ENCODE data around the gene NOB1.
"Not testable (repeated sequence)": the region's sequence is repeated elsewhere in the genome, so short reads cannot be mapped to it uniquely, and the experiment has no call there.

Gene NOB1

GRCh38 chr16:69754469-69755310 lies at the start of gene NOB1:
Gene NOB1 (minus strand): TSS chr16:69754926. CDS start chr16:69754910, 16 bp downstream.
- peak; percentile 98 for DNase-seq

- no peak for DNase-seq
These were observed 49.6 kb upstream of the NOB1 start for GRCh38 chr16:69804297-69804696.

- no peak for DNase-seq
These were observed 44.9 kb upstream of the NOB1 start for GRCh38 chr16:69799611-69800031.

DNA sequence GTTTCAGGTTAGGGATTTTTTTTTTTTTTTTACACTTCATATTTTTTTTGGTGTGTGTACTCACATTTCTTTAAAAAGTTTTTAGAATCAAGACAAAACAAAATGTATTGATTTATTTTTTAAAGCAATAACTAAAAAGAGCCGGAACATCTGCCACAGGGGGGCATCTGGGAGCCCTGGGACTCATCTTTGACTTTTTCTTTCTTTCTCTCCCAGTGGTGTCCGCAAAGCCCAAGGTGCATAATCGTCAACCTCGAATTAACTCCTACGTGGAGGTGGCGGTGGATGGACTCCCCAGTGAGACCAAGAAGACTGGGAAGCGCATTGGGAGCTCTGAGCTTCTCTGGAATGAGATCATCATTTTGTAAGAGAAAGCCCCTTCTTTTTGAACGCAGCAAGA lies 43.7 kb upstream of the NOB1 start:
- peak; percentile 38 for DNase-seq

DNA sequence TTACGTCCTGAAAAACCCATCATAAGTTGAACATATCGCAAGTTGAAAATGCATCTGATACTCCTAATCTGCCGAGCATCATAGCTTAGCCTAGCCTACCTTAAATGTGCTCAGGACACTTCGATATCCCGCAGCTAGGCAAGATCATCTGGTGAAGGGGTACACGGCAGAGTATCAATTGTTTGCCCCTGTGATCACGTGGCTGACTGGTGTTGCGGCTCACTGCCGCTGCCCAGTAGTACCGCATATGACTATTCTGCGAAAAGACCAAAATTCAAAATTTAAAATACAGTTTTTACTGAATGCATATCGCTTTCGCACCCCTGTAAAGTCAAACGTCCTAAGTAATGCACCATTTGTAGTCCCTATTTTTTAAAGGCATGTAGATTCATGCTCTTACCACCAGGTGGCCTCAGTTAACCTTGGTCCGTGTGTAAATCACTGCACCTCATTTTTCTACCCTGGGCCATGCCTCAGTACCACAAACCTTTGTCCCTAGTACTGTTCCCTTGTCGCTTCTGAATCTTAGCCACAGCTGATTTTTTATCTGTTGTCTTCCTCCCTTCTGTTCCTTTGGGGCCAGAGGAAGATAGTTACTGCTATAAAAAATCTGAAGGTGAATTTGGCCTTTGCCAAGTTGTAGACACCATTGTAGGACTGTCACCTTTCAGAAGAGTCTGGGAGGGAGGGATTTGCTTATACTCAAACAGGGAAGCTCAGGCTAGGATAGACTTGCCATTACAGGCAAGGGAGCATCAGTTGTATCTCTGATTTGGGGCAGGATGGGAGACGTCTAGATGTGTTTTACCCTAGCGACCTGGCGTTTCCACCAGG lies 41.8 kb upstream of the NOB1 start:
- DNase-seq = peak; percentile 83

DNA sequence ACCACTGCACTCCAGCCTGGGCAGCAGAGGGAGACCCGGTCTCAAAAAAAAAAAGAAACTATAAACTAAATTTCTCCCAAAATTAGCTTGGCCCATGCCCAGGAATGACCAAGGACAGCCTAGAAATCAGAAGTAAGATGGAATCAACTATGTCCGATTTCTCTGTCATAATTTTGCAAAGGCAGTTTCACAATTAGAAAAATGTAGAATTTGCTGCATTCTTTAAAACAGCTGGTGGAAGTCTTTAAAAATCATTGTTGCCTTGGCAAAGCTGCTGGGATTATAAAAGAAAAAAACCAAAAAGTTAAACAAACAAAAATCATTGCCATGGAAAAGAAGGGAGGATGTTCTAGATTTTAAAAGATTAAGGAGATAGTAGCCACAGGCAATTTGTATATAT lies 39.8 kb upstream of the NOB1 start:
- no peak for DNase-seq

DNA sequence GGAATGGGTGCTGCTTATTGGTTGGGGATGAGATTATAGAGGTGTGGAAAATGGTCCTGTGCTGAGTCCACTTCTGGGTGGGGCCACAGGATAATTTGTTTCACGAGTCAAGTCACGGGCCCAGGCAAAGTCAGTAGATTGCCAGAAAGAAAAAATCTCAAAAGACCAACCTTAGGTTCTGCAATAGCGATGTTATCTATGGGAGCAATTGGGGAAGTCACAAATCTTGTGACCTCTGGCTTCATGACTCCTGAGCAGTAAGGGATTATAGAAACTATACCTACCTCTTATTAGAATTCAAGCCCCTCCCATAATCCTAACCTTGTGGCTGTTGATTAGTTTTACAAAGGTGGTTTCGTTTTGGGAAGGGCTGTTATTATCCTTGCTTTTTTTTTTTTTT lies 38.8 kb upstream of the NOB1 start:
- no peak for DNase-seq

GRCh38 chr16:69791391-69791847 lies 36.7 kb upstream of the NOB1 start:
- not testable (repeated sequence) for DNase-seq

DNA sequence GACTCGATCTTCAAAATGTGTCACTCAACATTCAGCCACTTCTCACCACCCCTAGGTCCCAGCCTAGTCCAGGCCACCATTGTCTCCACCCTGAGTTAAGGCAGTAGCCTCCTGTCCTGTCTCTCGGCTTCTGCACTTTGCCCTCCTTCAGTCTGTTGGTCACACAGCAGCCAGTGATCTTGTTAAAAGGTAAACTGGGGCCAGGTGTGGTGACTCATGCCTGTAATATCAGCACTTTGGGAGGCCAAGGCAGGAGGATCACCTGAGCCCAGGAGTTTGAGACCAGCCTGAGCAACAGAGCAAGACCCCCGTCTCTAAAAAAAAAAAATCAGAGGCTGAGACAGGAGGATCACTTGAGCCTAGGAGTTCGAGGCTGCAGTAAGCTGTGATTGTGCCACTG lies 33.2 kb upstream of the NOB1 start:
- DNase-seq = no peak

- no peak for DNase-seq
These were observed 29.9 kb upstream of the NOB1 start for GRCh38 chr16:69784586-69784985.

- DNase-seq = no peak
These were observed 26.4 kb upstream of the NOB1 start for GRCh38 chr16:69781118-69781517.

DNA sequence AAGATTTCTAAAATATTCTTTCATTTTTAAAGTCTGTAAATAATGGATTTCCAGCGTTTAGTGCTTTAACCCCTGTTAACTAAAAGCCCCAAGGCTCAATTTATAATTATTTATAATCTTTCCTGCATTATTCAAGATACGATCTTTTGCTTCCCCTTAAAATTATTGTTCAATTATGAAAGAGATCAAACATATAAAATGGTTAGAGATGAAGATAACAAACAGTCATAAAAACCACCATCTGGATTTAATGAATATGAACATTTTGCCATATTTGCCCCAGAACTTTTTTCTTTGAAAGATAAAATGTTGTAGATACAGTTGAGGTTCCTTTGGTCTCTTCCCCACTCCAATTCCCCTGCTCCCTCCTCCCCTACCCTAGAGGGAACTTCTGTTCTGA lies 25.0 kb upstream of the NOB1 start:
- DNase-seq = no peak

GRCh38 chr16:69775563-69775962 lies 20.8 kb upstream of the NOB1 start:
- no peak for DNase-seq

DNA sequence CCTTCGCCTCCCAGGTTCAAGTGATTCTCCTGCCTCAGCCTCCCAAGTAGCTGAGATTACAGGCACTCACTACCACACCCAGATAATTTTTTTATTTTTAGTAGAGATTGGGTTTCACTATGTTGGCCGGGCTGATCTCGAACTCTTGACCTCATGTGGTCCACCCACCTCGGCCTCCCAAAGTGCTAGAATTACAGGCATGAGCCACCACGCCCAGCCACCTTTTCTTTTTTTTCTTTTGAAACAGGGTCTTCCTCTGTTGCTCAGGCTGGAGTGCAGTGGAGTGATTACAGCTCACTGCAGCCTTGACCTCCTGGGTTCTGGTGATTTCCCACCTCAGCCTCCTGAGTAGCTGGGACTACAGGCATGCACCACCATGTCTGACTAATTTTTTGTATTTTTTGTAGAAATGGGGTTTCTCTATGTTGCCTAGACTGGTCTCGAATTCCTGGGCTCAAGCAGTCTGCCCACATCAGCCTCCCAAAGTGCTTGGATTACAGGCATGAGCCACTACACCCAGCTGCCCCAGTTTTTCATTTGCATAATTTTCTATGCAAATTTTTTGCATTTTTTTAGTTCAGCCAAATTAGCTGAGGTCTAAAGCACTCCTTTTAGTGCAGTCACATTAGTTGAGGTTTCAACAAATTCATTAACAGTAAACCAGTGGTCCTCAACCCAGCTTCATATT lies 18.7 kb upstream of the NOB1 start:
- DNase-seq = no peak

- no peak for DNase-seq
These were observed 16.9 kb upstream of the NOB1 start for GRCh38 chr16:69771651-69771967.

- no peak for DNase-seq
These were observed 14.7 kb upstream of the NOB1 start for GRCh38 chr16:69769404-69769803.

GRCh38 chr16:69768666-69769065 lies 13.9 kb upstream of the NOB1 start:
- DNase-seq = no peak

DNA sequence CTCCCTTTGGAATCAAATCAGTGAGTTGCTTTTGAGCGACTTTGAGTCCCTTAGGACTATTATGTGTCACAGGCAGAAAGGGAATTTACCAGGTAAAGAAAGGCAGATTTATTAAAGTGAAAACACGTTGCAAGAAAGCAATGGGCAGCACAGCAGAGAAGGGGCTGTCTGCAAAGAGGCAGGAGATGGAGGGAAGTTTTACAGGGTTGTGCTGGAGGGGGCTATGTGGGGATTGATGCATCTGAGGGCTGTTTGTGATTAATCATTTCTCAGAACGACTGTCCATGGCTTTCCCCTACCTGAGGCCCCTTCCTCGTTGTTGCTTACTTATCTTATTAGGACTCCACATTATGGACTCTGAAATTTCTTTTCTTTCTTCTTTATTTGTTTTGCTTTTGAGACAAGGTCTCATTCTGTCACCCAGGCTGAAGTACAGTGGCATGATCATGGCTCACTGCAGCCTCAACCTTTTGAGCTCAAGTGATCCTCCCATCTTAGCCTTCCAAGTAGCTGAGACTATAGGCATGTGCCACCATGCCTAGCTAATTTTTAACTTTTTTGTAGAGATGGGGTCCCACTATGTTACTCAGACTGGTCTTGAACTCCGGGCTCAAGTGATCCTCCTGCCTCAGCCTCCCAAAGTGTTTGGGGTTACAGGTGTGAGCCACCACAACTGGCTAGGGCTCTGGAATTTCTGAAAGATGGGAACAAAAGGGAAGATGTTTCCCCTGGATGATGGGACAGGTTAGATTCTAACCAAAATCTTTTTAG lies 12.9 kb upstream of the NOB1 start:
- no peak for DNase-seq

- DNase-seq = no peak
These were observed 8.8 kb upstream of the NOB1 start for GRCh38 chr16:69763599-69763942.

DNA sequence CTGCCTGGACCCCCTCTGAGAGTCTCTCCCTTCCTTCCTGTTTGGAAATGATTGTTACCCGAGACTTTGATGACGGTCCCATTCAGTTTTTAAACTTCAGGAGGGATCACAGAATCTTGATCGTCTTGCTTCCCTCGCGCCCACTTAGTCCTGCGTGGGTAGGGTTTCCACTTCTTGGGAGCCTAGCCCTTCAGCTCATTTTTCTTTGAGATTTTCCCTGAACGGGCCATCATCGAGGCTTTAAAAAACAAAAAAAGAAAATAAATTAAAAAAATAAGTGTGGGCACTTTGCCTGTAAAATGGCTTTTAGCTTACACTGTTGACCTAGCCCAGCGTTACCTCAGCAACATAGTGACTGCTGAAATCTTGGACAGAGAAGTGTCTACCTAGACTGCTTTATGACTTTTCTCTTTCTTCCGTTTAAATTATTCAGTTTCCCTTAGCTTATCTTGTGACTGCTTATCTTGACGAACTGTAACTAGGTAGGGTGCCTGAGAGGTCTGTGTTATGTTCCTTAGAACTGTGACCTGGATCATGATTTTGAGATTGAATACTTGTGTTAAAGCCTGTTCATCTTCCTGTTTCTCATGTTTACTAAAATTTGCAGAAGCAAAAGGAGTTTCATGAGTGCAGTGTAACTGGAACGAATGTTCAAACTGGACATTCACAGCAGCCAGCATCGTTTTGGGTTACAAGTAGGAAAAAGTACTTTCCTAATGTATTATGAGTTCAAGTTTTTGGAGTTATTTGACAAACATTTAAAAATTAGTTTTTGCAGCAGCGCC lies 8.3 kb upstream of the NOB1 start:
- DNase-seq = no peak

GRCh38 chr16:69761983-69762813 lies 7.5 kb upstream of the NOB1 start, which contains the start of gene WWP2:
Gene WWP2 (plus strand): TSS chr16:69762332. CDS start chr16:69787011, 24,679 bp downstream.
- peak; percentile 84 for DNase-seq

Measured in midbrain (tissue), 1 donor.